Activated T-helper 9 cell treated with anti-CD3 and anti-CD28 coated beads, Interleukin-2, amount 50 U/mL, for 16 hours (primary cell): Measurements from ENCODE around the gene PPM1N.

Source experiments
- DNase-seq: peaks from one replicate; pipeline ENCODE4 v3.0.0-alpha.2; 2020; ENCODE audit warnings: low read depth

The PPM1N gene

GRCh38 chr19:45498411-45499195 is at the start of gene PPM1N:
Gene PPM1N (plus strand): TSS chr19:45498443. CDS start chr19:45498473, 30 bp downstream.
- DNase-seq = no peak

- DNase-seq = no peak
Measured at GRCh38 chr19:45448887-45449299, 49.4 kb upstream of the PPM1N start.

- DNase-seq = no peak
Measured at GRCh38 chr19:45450012-45450333, 48.3 kb upstream of the PPM1N start.

- DNase-seq = no peak
Measured at GRCh38 chr19:45451131-45451849, 47.0 kb upstream of the PPM1N start.

GRCh38 chr19:45451850-45452387 is 46.3 kb upstream of the PPM1N start:
- DNase-seq = no peak

GRCh38 chr19:45455707-45456499 is 42.3 kb upstream of the PPM1N start:
- peak; percentile 67 for DNase-seq

- no peak for DNase-seq
Measured at GRCh38 chr19:45456500-45456815, 41.8 kb upstream of the PPM1N start.

GRCh38 chr19:45457776-45458175 is 40.5 kb upstream of the PPM1N start:
- DNase-seq = no peak

- DNase-seq = no peak
Measured at GRCh38 chr19:45460807-45461347, 37.4 kb upstream of the PPM1N start.

GRCh38 chr19:45462174-45462573 is 36.1 kb upstream of the PPM1N start:
- no peak for DNase-seq

GRCh38 chr19:45463241-45463640 is 35.0 kb upstream of the PPM1N start:
- DNase-seq = no peak

- no peak for DNase-seq
Measured at GRCh38 chr19:45464274-45464673, 34.0 kb upstream of the PPM1N start.

- DNase-seq = no peak
Measured at GRCh38 chr19:45464852-45465441, 33.3 kb upstream of the PPM1N start.

GRCh38 chr19:45467115-45467455 is 31.2 kb upstream of the PPM1N start:
- no peak for DNase-seq

- DNase-seq = peak; percentile 92
Measured at GRCh38 chr19:45467456-45468158, 30.6 kb upstream of the PPM1N start, which contains the start of gene FOSB. Gene FOSB (plus strand): TSS chr19:45467996. CDS start chr19:45468587, 591 bp downstream.

- DNase-seq = no peak
Measured at GRCh38 chr19:45468159-45468651, 30.0 kb upstream of the PPM1N start.

- no peak for DNase-seq
Measured at GRCh38 chr19:45468803-45469131, 29.5 kb upstream of the PPM1N start.

GRCh38 chr19:45469132-45469944 is 28.9 kb upstream of the PPM1N start:
- DNase-seq = peak; percentile 90

- DNase-seq = no peak
Measured at GRCh38 chr19:45469945-45470761, 28.1 kb upstream of the PPM1N start.

- DNase-seq = no peak
Measured at GRCh38 chr19:45470762-45471081, 27.5 kb upstream of the PPM1N start.
